NCI-H187 treated with DMSO at 0.1 percent for 48 hours (cell line): ENCODE results near the gene ARHGDIB.

Source experiments
- DNase-seq: peaks from one replicate; lab custom pipeline; 2025; lab: John Stamatoyannopoulos, UW

Gene ARHGDIB

DNA sequence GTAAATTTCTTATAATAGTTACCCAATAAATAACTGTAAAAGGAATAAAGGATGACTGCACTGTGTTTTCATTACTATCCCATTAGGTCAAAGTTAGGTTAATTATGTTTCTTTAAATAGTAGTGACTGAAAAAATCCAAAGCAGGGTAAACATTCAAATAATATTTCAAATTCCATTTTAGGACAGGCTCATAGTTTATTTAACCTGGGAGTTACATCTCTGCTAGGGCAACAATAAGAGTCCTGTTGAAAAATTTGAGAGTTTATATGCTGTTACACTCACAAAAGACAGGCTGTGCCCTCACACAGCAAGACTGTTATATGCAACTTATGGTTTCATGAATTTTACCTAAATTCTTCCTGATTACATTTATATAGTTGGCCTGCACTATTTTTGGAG, 31.1 kb downstream of the ARHGDIB start:
- no peak for DNase-seq

- no peak for DNase-seq
These were observed 32.5 kb downstream of the ARHGDIB start for GRCh38 chr12:14928931-14929330.

- no peak for DNase-seq
These were observed 34.1 kb downstream of the ARHGDIB start for GRCh38 chr12:14927267-14927666.

GRCh38 chr12:14924541-14924940, 36.9 kb downstream of the ARHGDIB start:
- no peak for DNase-seq

- no peak for DNase-seq
These were observed 37.5 kb downstream of the ARHGDIB start for GRCh38 chr12:14923944-14924343.

DNA sequence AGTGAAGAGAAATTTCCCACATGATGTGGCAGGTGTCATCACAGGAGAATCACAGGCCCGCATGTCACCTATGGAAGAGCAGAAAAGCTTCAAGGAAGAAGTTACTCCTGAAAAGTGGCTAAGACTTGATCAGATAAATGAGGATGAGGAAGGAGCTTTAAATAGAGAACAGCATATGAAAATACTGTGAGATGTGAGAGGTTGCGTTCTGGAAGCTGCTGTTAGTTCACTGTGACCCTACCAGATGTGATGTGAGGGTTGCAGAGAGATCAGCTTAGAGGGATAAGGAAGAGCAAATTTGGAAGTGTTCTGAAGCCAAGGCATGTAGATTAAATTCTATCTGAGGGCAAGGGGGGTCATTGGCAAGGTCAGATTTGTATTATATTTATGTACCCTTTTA, 40.2 kb downstream of the ARHGDIB start:
- DNase-seq = no peak

GRCh38 chr12:14920475-14921126, 40.8 kb downstream of the ARHGDIB start:
- no peak for DNase-seq

- DNase-seq = no peak
These were observed 41.9 kb downstream of the ARHGDIB start for GRCh38 chr12:14919455-14919854.

DNA sequence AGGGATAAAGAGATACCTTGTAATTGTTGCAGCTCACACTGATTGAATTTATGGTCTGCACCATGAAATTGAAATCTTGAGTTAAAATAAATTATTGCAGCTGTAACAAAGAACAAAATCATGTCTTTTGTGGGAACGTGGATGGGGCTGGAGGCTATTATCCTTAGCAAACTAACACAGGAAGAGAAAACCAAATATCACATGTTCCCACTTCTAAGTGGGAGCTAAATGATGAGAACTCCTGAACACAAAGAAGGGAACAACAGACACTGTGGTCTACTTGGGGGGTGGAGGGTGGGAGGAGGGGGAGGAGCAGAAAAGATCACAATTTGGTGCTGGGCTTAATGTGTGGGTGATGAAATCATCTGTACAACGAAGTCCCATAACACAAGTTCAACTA, 45.7 kb downstream of the ARHGDIB start:
- DNase-seq = no peak

- DNase-seq = peak; percentile 61
These were observed 48.0 kb downstream of the ARHGDIB start for GRCh38 chr12:14913381-14913781.

- no peak for DNase-seq
These were observed 50.3 kb downstream of the ARHGDIB start for GRCh38 chr12:14911131-14911530.

DNA sequence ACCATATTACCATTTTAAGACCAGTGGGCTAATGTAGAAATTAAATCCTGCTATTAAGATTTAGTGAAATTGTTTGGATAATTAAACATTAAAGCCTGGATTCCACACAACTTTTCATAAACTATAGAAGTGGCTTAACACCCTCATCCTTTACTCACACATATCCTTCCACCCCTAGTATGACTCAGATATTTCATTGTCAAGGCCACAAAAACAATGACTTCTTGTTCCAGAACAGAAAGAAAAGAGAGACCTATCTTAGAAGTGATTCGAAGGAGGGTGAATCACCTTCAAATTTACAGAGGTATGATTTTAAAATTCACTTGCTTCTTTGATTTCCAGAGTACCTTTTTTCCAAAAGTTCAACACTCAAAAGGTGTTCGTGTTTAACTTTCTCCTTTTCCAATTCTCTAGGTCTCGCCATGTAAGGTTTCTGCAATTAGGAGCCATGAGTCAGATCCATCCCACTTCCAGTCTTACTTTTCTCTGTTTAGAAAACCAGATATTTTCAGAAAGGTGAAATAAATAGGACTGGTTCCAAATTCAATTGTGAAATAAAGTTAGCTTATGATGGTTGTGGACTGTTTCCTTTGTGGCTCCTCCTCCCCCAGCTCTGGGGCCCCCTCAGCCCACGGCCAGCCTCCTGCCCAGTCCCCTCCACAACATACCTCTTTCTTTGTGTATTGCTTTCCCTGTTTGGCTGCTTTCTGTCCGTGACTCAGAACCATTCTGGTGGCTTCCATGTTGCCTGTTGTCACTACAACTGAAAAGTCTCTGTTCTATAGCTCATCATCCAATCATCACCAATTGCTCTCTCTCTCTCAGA, 51.1 kb downstream of the ARHGDIB start:
- DNase-seq = no peak

GRCh38 chr12:14907953-14908352, 53.4 kb downstream of the ARHGDIB start:
- DNase-seq = no peak

DNA sequence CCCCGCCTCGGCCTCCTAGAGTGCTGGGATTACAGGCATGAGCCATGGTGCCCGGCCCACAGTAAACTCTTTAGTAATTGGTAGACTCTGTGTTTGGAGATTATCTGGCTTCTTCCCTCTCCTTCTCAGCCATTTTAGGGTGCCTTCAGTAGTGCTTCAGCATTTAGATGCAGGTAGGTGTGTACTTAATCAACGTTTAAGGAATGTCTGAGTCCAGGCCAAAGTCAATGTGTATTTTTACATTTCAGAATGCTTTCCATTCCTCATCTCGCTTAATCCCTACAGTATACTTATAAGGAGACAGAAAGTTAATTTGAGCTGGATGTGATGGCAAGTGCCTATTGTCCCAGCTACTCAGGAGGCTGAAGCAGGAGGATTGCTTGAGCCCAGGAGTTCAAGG, 55.3 kb downstream of the ARHGDIB start:
- no peak for DNase-seq

DNA sequence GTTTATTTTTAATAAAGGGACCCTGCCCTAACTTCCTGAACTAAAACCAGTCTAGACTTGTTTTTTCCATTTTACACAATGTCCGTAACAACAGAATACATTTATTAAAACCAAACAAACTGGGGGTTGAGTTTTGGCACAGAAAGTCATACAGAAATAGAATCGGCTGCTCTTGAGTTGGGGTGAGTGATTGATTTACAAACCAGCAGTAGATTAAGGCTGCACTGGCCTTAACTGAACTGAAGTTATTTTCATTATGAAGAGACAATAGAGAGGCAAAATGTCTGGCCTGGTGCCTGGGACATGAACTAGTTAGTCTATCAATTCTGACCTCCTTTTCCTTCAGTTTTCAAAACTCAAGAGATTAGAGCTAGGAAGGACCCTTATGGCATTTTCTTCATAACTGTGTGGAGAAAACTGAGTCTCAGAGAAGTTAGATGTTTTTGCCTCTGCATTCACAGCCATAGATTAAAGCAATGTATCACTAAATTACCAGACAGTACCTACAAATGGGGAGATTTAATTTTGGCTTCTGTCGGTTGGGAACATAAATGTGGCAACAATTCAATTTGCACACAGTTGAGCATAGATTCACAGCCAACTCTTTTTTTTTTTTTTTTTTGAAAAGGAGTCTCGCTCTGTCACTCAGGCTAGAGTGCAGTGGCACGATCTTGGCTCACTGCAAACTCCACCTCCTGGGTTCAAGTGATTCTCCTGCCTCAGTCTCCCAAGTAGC, 56.0 kb downstream of the ARHGDIB start:
- DNase-seq = no peak

GRCh38 chr12:14904854-14905253, 56.5 kb downstream of the ARHGDIB start:
- no peak for DNase-seq

- no peak for DNase-seq
These were observed 57.9 kb downstream of the ARHGDIB start for GRCh38 chr12:14903386-14904098.

GRCh38 chr12:14902465-14902864, 58.9 kb downstream of the ARHGDIB start:
- DNase-seq = no peak

DNA sequence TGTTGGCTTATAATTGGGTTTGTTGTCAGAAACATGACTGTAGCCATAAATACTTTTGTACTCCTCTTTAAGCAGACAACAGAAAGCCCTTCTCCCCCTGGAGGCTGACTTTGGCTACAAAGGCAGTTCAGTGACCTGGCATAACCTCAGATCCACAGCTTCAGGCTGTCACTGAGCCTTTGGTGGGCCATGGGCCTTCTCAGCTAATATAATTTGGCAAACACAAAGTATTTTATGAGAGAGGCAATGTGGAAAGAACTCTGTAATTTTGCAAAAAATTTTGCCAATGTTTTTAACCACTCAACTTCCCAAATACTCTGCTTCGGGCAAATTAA, 60.2 kb downstream of the ARHGDIB start:
- no peak for DNase-seq

GRCh38 chr12:14900521-14901227, 60.7 kb downstream of the ARHGDIB start:
- DNase-seq = no peak

- no peak for DNase-seq
These were observed 64.8 kb downstream of the ARHGDIB start for GRCh38 chr12:14896521-14897169.
